Measurements from ENCODE around the gene ZNF155. TPM values are rescaled to one million over a fixed set of nuclear protein-coding genes. Genes with fewer than 3 reads are reported as not detected.

Gene ZNF155
- polyA plus RNA-seq, 1 donor (not counting 4 experiments of a cell fraction or from before 2014, with no cell fraction given), result 7.0 TPM

GRCh38 chr19:44002566-44003460, 18.8 kb downstream of the ZNF155 start, which contains the start of gene ZNF230:
Gene ZNF230 (plus strand): TSS chr19:44002957. CDS start chr19:44007079, 4,122 bp downstream.
- Histone ChIP-seq H3K9ac (ENCODE audit: control insufficient read depth, extremely low read depth, insufficient read depth, low read length) (peak within 1 kb of the TSS; percentile 75), H3K4me1 (ENCODE audit: control insufficient read depth, extremely low read depth, insufficient read depth, low read length) (peaks cover 4% of the 10 kb centered on the region), H3K9me3 (ENCODE audit: control insufficient read depth, low read depth, low read length) (no peaks in the 10 kb centered on the region), H3K36me3 (ENCODE audit: control insufficient read depth in 2 of 2, extremely low read depth in 1 of 2, insufficient read depth in 2 of 2, low read length in 2 of 2) (peaks cover 5 to 6% of the 10 kb centered on the region in 2 experiments), H3K9me1 (ENCODE audit: control insufficient read depth, extremely low read depth, insufficient read depth, low read length) (no peaks in the 10 kb centered on the region), H3K4me2 (ENCODE audit: control insufficient read depth, extremely low read depth, insufficient read depth, low read depth, low read length) (peak within 1 kb of the TSS; percentile 90), H4K20me1 (ENCODE audit: control insufficient read depth, extremely low read depth, insufficient read depth, low read length) (no peaks in the 10 kb centered on the region), H3K27me3 (ENCODE audit: control insufficient read depth, extremely low read depth, insufficient read depth, low read length) (no peaks in the 10 kb centered on the region), H2AFZ (ENCODE audit: control insufficient read depth, low read length) (peak within 1 kb of the TSS; percentile 98), H3K79me2 (ENCODE audit: control insufficient read depth, insufficient read depth, low read length) (peaks cover 8% of the 10 kb centered on the region), H3K4me3 (ENCODE audit: control insufficient read depth in 2 of 3, extremely low read depth in 1 of 3, insufficient read depth in 2 of 3, low read depth in 1 of 3, low read length in 3 of 3) (peak within 1 kb of the TSS; percentile 72 to 81 (median 76)), H3K27ac (ENCODE audit: control insufficient read depth, insufficient read depth, low read length) (peak within 1 kb of the TSS; percentile 59)
- dilution Hi-C loops (cut with MboI; ENCODE audit: extremely low pct_ligation_motif_present, low sequenced_read_pairs), result no loop called here
- TF ChIP-seq EZH2 (IDR thresholded peaks at IDR 0.05; ENCODE audit: low read length) (no peak), CTCF (optimal IDR thresholded peaks at IDR 0.05 in 1 of 3, IDR thresholded peaks at IDR 0.05 in 1 of 3, conservative IDR thresholded peaks at IDR 0.05 in 1 of 3; ENCODE audit: extremely low read depth in 1 of 3, insufficient read depth in 2 of 3, low read length in 3 of 3) (no peak)
- FAIRE-seq (peak; percentile 94), DNase-seq (ENCODE audit: low read depth, low spot score) (peak; percentile 55)

GRCh38 chr19:44003461-44004009, 19.5 kb downstream of the ZNF155 start:
- H3K9me3 ChIP-seq (ENCODE audit: control insufficient read depth, low read depth, low read length), result no peaks in the 10 kb centered on the region
- H3K27me3 ChIP-seq (ENCODE audit: control insufficient read depth, extremely low read depth, insufficient read depth, low read length), result no peaks in the 10 kb centered on the region
- H3K4me2 ChIP-seq (ENCODE audit: control insufficient read depth, extremely low read depth, insufficient read depth, low read depth, low read length), result peak overlapping the region; percentile 81
- peaks cover 8% of the 10 kb centered on the region for H3K79me2 ChIP-seq (ENCODE audit: control insufficient read depth, insufficient read depth, low read length)
- dilution Hi-C loops (cut with MboI; ENCODE audit: extremely low pct_ligation_motif_present, low sequenced_read_pairs), result no loop called here
- no peak for TF ChIP-seq EZH2 (IDR thresholded peaks at IDR 0.05; ENCODE audit: low read length)
- TF ChIP-seq CTCF (optimal IDR thresholded peaks at IDR 0.05 in 1 of 3, IDR thresholded peaks at IDR 0.05 in 1 of 3, conservative IDR thresholded peaks at IDR 0.05 in 1 of 3; ENCODE audit: extremely low read depth in 1 of 3, insufficient read depth in 2 of 3, low read length in 3 of 3), result peak in 1 of 3 experiments; percentile 4
- peaks cover 6 to 8% of the 10 kb centered on the region in 2 experiments for H3K36me3 ChIP-seq (ENCODE audit: control insufficient read depth in 2 of 2, extremely low read depth in 1 of 2, insufficient read depth in 2 of 2, low read length in 2 of 2)
- H2AFZ ChIP-seq (ENCODE audit: control insufficient read depth, low read length), result peak overlapping the region; percentile 91
- no peaks in the 10 kb centered on the region for H3K4me1 ChIP-seq (ENCODE audit: control insufficient read depth, extremely low read depth, insufficient read depth, low read length)
- H3K27ac ChIP-seq (ENCODE audit: control insufficient read depth, insufficient read depth, low read length), result peak overlapping the region; percentile 59
- H3K4me3 ChIP-seq (ENCODE audit: control insufficient read depth in 2 of 3, extremely low read depth in 1 of 3, insufficient read depth in 2 of 3, low read depth in 1 of 3, low read length in 3 of 3), result peak overlapping the region; percentile 72 to 81 (median 76)
- peak overlapping the region; percentile 75 for H3K9ac ChIP-seq (ENCODE audit: control insufficient read depth, extremely low read depth, insufficient read depth, low read length)
- DNase-seq (ENCODE audit: low read depth, low spot score), result no peak
- no peaks in the 10 kb centered on the region for H4K20me1 ChIP-seq (ENCODE audit: control insufficient read depth, extremely low read depth, insufficient read depth, low read length)
- no peak for FAIRE-seq
- no peaks in the 10 kb centered on the region for H3K9me1 ChIP-seq (ENCODE audit: control insufficient read depth, extremely low read depth, insufficient read depth, low read length)

Data from keratinocyte (primary cell).